Measurements from ENCODE around the gene FOXF1.

FOXF1 gene

GRCh38 chr16:86495756-86496261 is 14.5 kb upstream of the FOXF1 start:
- no peak for TF ChIP-seq CTCF (IDR thresholded peaks at IDR 0.05; ENCODE audit: extremely low read depth, insufficient read depth, missing control alignments)
- peak; percentile 34 for DNase-seq (ENCODE audit: low spot score)
- in situ Hi-C loops (cut with MboI; ENCODE audit: low pct_unique_long_range_greater_than_20kb, low sequenced_read_pairs, unreplicated experiment), result no loop called here

GRCh38 chr16:86496262-86496928 is 13.9 kb upstream of the FOXF1 start:
- peak; percentile 40 for DNase-seq (ENCODE audit: low spot score)
- no peak for TF ChIP-seq CTCF (IDR thresholded peaks at IDR 0.05; ENCODE audit: extremely low read depth, insufficient read depth, missing control alignments)
- in situ Hi-C loops (cut with MboI; ENCODE audit: low pct_unique_long_range_greater_than_20kb, low sequenced_read_pairs, unreplicated experiment), result no loop called here

- in situ Hi-C loops (cut with MboI; ENCODE audit: low pct_unique_long_range_greater_than_20kb, low sequenced_read_pairs, unreplicated experiment), result no loop called here
- no peak for TF ChIP-seq CTCF (IDR thresholded peaks at IDR 0.05; ENCODE audit: extremely low read depth, insufficient read depth, missing control alignments)
- DNase-seq (ENCODE audit: low spot score), result peak; percentile 36
Measured at GRCh38 chr16:86496929-86497461, 13.3 kb upstream of the FOXF1 start.

- in situ Hi-C loops (cut with MboI; ENCODE audit: low pct_unique_long_range_greater_than_20kb, low sequenced_read_pairs, unreplicated experiment), result no loop called here
- DNase-seq (ENCODE audit: low spot score), result peak; percentile 30
Measured at GRCh38 chr16:86497551-86498021, 12.7 kb upstream of the FOXF1 start.

GRCh38 chr16:86498155-86498670 is 12.1 kb upstream of the FOXF1 start:
- DNase-seq (ENCODE audit: low spot score), result peak; percentile 53
- in situ Hi-C loops (cut with MboI; ENCODE audit: low pct_unique_long_range_greater_than_20kb, low sequenced_read_pairs, unreplicated experiment), result no loop called here
- no peak for TF ChIP-seq CTCF (IDR thresholded peaks at IDR 0.05; ENCODE audit: extremely low read depth, insufficient read depth, missing control alignments)

More at GRCh38 chr16:86497551-86498021, 12.7 kb upstream of the FOXF1 start:
- no peak for TF ChIP-seq CTCF (IDR thresholded peaks at IDR 0.05; ENCODE audit: extremely low read depth, insufficient read depth, missing control alignments)

GRCh38 chr16:86498671-86499439 is 11.5 kb upstream of the FOXF1 start:
- TF ChIP-seq CTCF (IDR thresholded peaks at IDR 0.05; ENCODE audit: extremely low read depth, insufficient read depth, missing control alignments), result no peak
- in situ Hi-C loops (cut with MboI; ENCODE audit: low pct_unique_long_range_greater_than_20kb, low sequenced_read_pairs, unreplicated experiment), result no loop called here
- peak; percentile 30 for DNase-seq (ENCODE audit: low spot score)

Measured in GM13977 (cell line).